RPMI7951 (cell line): ENCODE results near the gene TMEM38A. TPM values are rescaled to one million over a fixed set of nuclear protein-coding genes. Genes with fewer than 3 reads are reported as not detected.
A peak's percentile ranks its signal among the peaks of the same experiment; 100 is the strongest.
"Not testable (repeated sequence)": the region's sequence is repeated elsewhere in the genome, so short reads cannot be mapped to it uniquely, and the experiment has no call there.

Source experiments
- DNase-seq: peaks from one replicate; pipeline ENCODE4 v3.0.0-alpha.2; 2012; ENCODE audit warnings: low read depth
- total RNA-seq: library from RNA; depleted of rRNA; stranded (reverse); fragments of >200 nt; shearing (Covaris generic); gene quantifications from 2 replicates; pipeline ENCODE4 v1.2.3, GENCODE V29; 2014

Gene TMEM38A
- total RNA-seq, 1 experiment from 2014 or later = 1.3 TPM

DNA sequence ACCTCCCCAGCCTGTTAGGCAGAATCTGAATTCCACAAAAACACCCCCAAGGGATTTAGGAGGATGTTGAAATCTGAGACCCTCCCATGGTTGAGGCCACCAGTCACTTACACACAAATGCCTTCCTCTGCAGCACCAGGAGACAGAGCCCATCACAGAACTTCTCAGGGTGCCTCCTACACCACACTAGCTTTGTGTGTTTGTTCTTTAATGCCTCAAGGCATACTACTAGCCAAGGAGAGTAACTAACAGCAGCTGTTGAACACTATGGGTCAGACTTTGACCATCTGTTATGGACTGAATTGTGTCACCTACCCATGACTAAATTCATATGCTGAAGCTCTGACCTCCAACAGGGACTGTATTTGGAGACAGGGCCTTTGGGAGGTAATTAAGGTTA, 23.4 kb upstream of the TMEM38A start:
- peak; percentile 54 for DNase-seq

DNA sequence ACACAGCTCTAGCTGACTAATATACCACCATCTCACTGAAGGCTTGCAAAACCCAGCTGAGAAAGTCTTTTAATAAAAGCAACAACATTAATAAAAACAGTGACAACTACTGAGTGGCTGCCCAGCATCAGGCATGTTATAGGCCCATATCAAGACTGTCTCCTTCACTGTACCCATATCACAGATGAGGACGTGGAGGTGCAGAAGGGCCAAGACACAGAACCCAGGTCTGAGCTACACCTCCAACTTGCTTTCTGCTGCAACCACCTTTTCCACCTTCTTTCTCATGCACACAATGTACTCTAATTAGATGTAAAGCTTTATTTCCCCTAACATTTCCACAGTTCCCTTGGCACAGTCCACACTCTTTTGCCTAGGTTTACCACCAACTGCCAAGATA, 22.3 kb upstream of the TMEM38A start:
- DNase-seq = no peak

DNA sequence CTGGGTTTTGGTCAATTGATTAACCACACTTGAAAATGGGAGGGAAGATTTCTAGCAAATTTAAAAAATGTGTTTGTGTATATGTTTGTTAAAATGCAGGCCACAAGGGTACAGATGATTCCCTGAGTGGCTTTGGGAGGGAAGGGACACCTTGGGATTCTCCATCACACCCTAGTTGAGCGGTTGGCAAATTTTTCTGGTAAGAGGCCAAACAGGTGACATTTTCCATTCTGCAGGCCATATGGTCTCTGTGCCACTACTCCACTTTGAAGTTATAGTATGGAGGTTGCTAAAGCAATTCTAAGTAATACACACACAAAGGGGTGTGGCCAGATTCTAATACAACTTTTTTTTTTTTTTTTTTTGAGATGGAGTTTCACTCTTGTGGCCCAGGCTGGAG, 20.0 kb upstream of the TMEM38A start:
- no peak for DNase-seq

DNA sequence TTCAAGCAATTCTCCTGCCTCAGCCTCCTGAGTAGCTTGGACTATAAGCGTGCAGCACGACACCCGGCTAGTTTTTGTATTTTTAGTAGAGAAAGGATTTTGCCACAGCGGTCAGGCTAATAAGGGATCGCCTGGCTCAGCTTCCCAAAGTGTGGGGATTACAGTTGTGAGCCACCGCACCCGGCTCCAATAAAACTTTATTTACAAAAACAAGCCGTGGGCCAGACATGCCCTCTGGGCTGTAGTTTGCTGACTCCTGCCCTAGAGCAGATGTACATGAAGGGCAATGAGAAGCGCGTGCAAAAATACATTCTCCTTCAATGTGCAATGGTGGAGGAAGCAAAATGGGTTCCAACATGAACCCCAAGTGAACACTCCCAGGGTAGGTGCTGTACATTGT, 19.2 kb upstream of the TMEM38A start:
- no peak for DNase-seq

DNA sequence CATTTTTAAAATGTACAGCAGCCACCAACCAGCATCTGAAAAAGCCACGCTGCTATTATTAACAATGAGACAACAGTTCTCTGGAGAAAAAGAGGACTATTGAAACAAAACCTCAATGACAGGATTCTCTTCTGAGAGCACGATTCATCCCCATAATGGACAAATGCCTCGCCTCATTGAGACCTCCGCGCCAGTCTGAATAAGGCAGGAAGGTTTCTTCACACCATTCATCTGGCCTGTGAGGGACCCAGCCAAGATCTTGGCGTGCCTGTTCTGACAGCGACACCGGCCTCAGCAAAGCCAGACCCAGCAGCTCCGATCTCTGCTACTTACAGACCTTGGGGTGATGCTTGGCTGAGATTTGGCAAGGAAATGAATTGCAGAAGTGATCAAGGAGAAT, 15.8 kb upstream of the TMEM38A start:
- DNase-seq = peak; percentile 42

DNA sequence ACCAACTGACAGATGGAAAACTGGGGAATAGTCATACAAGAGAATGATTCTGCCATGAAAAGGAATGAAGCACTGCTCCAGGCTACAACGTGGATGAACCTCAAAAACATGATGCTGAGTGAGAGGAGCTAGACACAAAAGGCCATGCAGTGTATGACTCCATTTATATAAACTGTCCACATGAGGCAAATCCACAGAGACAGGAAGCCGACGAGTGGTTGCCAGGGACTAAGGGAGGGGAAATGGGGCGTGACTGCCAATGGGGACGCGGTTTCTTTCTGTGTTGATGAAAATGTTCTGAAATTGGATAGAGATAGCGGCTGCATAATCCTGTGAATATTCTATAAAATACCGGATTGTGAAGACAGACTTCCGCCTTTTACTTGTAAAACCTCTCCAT, 11.2 kb upstream of the TMEM38A start:
- peak; percentile 32 for DNase-seq

DNA sequence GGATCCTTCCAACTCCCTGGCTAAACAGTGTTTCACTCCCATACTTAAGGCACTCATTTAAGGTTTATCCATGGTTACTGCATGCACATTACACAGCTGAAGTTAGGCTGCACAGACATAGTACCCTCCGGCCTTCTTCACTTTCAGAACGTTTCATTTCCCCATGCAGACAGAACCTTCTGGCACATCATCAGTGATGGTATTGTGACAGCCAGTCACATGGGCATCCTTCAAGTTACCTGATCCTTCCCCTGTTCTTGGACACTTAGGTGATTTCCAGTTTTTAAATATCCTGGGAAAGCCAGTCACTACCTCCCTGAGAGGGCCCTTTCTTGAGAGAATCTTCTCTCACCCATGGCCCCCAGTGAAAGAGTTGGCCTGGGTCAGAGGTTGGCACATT, 10.1 kb upstream of the TMEM38A start:
- DNase-seq = no peak

DNA sequence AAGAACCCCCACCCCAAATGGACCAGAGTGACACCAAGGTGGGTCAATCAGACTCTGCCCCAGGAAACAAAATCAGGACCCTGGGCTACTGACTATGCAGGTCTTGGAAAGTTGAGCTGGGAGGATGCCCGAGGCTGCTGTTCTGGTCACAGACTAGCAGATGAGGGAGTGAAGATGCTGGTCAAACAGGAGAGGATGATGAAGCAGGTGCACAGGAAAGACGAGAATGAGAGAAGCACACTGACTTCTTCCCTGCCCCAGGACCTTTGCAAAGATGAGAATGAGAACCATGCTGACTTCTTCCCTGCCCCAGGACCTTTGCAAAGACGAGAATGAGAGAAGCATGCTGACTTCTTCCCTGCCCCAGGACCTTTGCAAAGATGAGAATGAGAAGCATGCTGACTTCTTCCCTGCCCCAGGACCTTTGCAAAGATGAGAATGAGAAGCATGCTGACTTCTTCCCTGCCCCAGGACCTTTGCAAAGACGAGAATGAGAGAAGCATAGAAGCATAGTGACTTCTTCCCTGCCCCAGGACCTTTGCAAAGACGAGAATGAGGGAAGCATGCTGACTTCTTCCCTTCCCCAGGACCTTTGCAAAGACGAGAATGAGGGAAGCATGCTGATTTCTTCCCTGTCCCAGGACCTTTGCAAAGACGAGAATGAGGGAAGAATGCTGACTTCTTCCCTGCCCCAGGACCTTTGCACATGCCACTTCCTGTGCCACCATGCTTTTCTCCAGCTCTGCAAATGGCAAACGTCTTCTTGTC, 9.3 kb upstream of the TMEM38A start:
- not testable (repeated sequence) for DNase-seq

DNA sequence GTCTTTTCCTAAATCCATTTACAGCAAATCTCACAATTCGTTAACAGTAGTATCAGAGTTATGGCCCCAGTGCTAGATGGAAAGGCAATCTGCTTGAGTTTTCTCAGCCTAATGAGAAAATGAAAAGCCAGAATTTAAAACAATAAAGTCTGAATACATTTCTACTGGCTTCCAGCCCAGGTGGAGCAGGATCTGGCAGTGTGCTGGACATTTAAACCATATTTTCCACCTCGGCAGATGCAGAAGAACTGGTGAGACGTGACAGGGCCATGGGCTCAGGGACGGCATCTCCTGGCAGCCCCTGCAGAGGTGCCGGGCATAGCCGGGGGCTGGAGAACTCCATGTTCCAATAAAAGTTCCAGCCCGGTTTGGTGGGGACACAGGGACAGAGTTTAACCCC, 8.1 kb upstream of the TMEM38A start:
- DNase-seq = no peak

DNA sequence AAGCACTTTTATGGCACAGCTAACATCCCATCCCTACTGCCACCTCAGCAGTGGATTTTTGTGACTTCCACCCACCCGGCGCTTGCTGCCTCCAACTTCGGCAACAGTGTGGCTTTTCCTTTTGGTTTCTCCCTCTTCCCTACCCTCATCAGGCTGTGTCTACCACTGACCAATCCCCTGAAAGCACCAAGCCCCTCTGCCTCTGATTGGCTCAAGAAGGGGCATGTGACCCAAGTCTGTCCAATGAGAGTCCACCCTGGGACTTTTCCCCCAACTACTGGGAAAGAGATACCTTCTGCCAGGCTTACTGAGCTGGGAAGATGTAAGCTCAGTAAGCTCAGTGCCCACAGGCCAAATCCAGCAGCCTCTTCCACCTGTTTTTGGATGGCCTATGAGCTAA, 6.8 kb upstream of the TMEM38A start:
- DNase-seq = peak; percentile 29

DNA sequence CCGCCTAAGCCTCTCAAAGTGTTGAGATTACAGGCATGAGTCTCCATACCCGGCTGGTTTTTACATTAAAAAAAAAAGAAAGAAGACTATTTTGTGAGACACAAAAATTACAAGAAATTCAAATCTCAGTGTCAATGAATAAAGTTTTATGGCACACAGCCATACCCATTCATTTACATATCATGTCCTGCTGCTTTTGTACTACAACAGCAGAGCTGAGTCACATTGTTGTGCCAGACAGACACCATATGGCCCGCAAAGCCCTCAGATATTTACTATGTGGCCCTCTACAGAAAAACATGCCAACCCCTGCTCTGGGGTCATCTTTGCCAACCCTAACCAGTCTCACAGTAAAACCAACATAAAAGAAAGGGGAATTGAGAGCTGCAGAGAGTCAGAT, 6.3 kb upstream of the TMEM38A start:
- DNase-seq = peak; percentile 12

DNA sequence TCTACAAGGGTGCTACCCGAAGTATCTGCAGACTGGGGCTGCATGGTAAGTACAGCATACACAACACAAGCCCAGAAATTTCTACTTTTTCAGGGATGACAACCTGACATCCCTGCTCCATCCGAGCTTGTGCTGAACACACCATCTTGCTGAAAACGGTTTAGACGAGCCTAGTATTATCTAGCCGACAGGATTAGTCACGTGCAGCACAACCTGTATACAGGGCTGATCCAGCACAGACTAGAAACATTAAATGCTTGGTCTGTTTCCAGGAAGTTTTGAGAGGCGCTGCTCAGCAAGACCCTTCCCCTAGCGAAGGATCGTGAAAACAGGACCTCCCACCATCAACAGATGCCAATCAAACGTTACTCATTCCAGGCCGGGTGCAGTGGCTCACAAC, 5.2 kb upstream of the TMEM38A start:
- DNase-seq = no peak

DNA sequence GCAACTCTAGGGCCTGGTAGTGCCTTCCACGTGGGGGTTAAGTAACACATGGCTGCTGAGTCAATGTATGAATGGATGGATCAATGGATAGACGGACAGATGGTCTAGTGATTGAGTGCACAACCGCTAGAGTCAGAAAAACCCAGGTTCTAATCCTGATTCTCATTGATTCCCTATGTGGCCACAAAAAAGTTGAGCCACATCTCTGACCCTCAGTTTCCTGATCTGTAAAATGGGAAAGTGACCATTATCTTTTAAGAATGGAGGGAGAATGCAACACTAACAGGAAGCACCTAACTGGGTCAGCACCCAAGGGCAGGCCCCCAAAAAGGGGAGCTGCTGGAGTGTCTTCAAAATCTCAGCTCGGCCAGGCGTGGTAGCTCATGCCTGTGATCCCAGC, 3.6 kb upstream of the TMEM38A start:
- DNase-seq = no peak

DNA sequence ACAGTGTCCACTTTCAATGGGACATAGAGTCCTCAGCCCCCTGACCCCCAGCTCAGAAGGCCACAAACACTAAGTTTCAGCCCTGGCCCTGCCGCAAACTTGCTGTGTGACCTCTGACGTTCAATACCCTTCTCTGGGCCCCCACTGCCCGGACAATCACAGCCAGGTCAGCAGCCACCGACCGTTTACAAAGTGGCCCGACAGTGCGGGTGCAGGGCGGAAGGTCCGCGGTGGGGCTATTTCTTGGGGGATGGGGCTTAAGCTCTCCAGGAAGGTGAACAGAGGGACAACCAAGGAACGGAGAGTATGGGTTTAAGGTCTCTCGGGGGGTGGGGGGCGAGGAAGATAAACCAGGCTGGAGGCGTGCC, 1.5 kb upstream of the TMEM38A start:
- DNase-seq = no peak

DNA sequence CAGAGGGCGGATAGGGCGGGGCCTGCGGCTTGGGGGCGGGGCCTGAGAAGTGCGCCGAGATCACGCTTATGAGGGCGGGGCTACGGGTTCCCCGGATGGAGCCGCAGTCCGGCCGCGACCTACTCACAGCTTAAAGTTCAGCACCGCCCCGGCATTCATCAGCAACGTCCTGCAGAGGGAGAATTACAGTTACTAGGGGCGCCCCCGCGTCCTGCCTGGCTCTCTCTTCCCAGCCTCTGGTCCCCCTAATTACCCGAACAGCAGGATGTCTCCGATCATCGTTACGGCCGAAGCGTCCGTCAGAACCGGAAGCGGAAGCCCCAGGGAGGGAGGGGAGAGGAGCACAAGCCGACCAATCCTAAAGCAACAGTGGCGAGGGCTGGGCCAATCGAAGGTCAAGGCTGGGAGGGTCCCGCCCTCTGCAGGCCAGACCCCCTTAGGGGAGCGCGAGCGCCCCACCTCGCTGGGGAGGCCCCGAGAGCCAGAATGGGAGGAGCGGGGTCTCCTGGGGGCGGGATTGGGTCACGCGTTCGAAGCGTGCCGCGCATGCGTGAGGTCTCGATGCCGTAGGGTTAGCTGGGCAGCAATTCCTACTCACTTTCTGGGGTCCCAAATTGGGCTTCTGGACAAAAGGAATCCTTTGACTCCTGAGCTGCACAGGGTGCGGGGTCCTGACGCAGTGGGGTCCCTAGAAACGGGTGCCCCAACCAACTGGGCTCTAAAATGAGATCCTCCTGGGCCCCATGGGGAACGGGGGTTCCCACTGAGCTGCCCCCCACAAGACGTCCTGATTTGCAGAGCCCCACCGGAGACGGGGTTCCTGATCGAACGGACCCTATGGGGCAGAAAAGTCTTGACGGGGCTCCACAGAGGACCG, 869 bp upstream of the TMEM38A start, which contains the start of gene SMIM7:
TSS of gene SMIM7 (minus strand) at position 313 of the 877 bp plus-strand sequence. CDS start at position 279, 34 bp downstream.
- DNase-seq = peak; percentile 98

DNA sequence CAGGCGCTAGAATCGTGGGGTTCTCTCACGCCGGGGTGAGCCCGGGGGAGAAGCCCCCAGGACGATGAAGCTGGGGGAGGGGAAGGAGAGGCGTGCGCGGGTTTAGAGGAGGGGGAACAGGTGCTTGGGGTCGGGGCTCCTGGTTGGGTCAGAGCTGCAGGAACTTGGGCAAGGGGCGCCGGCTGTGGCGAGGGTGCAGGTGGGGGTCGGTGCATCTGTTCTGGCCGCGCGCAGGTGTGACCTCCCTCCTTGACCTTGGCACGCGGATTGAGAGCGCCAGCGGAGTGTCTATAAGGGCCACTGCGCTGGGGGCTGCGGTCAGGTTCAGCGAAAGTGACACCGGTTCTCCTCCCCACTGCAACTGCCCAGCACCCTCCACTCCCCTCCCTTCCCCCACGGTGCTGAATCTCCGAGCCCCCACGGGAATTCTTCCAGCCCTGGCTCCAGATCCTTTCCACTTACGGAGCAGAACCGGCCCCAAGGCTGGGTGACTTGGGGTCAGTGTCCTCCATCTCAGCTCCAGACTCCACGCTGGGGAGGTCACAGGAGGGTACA, 618 bp downstream of the TMEM38A start:
- no peak for DNase-seq

DNA sequence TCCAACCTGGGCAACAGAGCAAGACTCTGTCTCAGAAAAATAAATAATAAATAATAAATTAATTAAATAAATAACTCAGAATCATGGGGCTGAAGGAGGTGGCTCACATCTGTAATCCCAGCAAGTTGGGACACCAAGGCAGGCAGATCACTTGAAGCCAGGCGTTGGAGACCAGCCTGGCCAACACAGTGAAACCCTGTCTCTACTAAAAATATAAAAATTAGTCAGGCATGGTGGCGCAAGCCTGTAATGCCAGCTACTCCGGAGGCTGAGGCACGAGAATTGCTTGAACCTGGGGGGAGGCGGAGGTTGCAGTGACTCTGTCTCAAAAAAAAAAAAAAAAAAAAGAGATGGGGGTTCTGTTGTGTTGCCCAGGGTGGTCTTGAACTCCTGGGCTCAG, 7.2 kb downstream of the TMEM38A start:
- no peak for DNase-seq

DNA sequence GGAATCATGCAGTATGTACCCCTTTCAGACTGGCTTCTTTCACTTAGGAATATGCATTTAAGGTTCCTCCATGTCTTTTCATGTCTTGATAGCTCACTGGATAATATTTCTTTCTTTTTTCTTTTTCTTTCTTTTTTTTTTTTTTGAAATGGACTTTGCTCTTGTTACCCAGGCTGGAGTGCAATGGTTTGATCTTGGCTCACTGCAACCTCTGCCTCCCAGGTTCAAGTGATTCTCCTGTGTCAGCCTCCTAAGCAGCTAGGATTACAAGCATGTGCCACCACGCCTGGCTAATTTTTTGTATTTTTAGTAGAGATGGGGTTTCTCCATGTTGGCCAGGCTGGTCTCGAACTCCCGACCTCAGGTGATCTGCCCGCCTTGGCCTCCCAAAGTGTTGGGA, 7.8 kb downstream of the TMEM38A start:
- not testable (repeated sequence) for DNase-seq

DNA sequence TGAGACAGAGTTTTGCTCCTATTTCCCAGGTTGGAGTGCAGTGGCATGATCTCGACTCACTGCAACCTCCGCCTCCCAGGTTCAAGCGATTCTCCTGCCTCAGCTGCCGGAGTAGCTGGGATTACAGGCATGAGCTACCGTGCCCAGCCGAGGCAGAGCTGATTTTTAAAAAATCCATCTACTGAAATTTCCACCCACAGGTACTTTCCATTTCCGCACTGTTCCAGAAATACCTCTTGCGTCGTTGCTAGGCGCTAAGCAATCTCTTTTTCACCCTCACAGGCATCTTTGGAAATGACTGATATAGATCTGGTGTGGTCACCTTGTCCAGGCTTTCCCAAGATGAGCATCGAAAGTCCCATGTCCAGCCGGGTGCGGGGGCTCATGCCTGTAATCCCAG, 9.4 kb downstream of the TMEM38A start:
- no peak for DNase-seq

DNA sequence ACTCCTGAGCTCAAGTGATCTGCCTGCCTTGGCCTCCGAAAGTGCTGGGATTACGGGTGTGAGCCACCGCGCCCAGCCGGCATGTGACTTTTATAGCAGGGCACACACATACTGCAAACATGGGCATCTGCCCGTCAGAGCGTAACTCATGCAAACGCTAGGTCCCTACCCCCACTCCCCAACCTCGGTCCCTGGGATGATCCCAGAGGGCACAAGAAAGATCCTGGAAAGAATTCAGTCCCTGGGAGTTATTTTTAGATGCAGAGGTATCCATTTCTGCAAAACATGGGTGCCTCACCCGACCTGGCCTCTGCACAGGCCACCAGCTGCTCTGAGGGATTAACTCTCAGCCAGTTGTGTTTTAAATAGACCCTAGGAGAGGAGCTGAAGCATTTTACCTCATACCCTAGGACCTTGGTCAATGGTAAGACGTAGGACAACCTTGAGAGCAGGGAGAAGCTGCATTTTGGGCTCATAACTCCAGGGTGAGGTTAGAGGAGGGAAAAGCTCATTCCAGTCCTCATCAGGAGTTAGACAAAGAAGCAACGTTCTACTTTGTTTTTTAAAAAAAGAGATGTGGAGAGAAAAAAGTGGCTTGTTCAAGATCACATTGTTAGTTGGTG, 10.8 kb downstream of the TMEM38A start:
- DNase-seq = no peak

DNA sequence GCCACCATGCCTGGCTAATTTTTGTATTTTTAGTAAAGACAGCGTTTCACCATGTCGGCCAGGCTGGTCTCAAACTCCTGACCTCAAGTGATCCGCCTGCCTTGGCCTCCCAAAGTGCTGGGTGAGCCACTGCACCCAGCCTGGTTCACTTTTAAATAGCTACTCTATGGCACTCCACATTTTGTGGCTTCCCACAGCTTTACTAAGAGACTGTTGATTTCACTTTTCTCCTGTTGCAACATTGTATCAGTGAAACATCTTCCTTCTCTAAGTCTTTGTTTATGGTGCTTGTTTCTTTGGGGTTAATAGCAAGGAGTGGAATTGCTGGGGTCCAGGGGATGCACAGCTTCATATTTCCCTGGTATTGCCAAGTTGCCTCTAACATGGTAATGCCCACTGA, 12.3 kb downstream of the TMEM38A start:
- DNase-seq = no peak

DNA sequence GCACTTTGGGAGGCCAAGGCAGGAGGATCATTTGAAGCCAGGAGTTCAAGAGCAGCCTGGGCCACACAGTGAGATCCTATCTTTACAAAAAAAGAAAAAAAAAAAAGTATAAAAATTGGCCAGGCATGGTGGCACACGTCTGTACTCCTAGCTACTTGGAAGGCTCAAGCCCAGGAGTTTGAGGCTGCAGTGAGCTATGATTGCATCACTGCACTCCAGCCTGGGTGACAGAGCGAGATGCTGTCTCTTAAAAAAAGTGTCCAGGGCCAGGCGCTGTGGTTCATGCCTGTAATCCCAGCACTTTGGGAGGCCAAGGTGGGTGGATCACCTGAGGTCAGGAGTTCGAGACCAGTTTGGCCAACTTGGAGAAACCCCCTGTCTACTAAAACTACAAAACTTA, 12.9 kb downstream of the TMEM38A start:
- DNase-seq = not testable (repeated sequence)
